ENCODE data around the gene AGAP1.

Gene AGAP1

GRCh38 chr2:236130349-236130998, 636.6 kb downstream of the AGAP1 start:
- no peak for TF ChIP-seq CTCF (IDR thresholded peaks at IDR 0.05)

- no peak for TF ChIP-seq CTCF (IDR thresholded peaks at IDR 0.05)
Measured at GRCh38 chr2:236131073-236131692, 637.3 kb downstream of the AGAP1 start.

GRCh38 chr2:236133410-236134012, 639.7 kb downstream of the AGAP1 start:
- no peak for TF ChIP-seq CTCF (IDR thresholded peaks at IDR 0.05)

GRCh38 chr2:236136538-236136937, 642.7 kb downstream of the AGAP1 start:
- TF ChIP-seq CTCF (IDR thresholded peaks at IDR 0.05): no peak

GRCh38 chr2:236137066-236137465, 643.2 kb downstream of the AGAP1 start:
- TF ChIP-seq CTCF (IDR thresholded peaks at IDR 0.05): no peak

- TF ChIP-seq CTCF (IDR thresholded peaks at IDR 0.05): no peak
Measured at GRCh38 chr2:236143811-236144210, 650.0 kb downstream of the AGAP1 start.

GRCh38 chr2:236146436-236146835, 652.6 kb downstream of the AGAP1 start:
- no peak for TF ChIP-seq CTCF (IDR thresholded peaks at IDR 0.05)

Measured in LNCAP (cell line).